ENCODE data around the gene GADL1. TPM values are rescaled to one million over a fixed set of nuclear protein-coding genes. Genes with fewer than 3 reads are reported as not detected.

The GADL1 gene
- total and polyA plus RNA-seq, 2 donors from 2014 or later: 0.22 to 0.54 TPM

DNA sequence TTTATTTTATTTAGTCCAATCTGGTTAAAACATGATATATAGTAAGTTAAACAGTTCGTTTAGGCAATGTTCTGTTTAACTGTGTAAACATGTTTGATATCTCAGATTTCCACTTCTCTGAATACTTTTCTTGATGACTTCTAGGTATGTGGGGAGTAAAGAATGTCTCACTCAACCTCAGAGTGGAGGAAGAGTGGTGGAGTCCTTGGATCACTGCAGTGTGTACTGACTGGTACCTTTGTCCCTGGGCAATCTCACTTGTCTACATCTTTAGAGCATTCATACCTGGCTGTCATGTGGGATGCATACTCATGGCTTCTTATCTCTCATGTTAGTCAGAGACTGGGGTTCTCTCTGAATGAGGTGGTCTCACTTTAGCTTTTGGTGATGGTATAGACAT is 15.6 kb downstream of the GADL1 start:
- Histone ChIP-seq H3K36me3 (ENCODE audit: control insufficient read depth in 2 of 3, insufficient read depth in 3 of 3, low read length in 3 of 3) (no peaks in the 10 kb centered on the region), H3K4me1 (ENCODE audit: control insufficient read depth in 2 of 3, insufficient read depth in 2 of 3, low read depth in 1 of 3, low read length in 3 of 3) (no peaks in the 10 kb centered on the region), H3K27me3 (ENCODE audit: control insufficient read depth, insufficient read depth, low read length) (no peaks in the 10 kb centered on the region), H3K4me3 (ENCODE audit: low read length in 3 of 3) (no peak overlapping the region), H3K9me3 (ENCODE audit: control insufficient read depth in 2 of 3, insufficient read depth in 1 of 3, low read length in 3 of 3) (no peaks in the 10 kb centered on the region), H3K27ac (ENCODE audit: low read depth in 2 of 2, low read length in 2 of 2) (no peak overlapping the region), H3K9ac (ENCODE audit: low read length in 3 of 3) (no peak overlapping the region)
- TF ChIP-seq, protein P1, sequence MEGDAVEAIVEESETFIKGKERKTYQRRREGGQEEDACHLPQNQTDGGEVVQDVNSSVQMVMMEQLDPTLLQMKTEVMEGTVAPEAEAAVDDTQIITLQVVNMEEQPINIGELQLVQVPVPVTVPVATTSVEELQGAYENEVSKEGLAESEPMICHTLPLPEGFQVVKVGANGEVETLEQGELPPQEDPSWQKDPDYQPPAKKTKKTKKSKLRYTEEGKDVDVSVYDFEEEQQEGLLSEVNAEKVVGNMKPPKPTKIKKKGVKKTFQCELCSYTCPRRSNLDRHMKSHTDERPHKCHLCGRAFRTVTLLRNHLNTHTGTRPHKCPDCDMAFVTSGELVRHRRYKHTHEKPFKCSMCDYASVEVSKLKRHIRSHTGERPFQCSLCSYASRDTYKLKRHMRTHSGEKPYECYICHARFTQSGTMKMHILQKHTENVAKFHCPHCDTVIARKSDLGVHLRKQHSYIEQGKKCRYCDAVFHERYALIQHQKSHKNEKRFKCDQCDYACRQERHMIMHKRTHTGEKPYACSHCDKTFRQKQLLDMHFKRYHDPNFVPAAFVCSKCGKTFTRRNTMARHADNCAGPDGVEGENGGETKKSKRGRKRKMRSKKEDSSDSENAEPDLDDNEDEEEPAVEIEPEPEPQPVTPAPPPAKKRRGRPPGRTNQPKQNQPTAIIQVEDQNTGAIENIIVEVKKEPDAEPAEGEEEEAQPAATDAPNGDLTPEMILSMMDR (IDR thresholded peaks at IDR 0.05; ENCODE audit: borderline replicate concordance, extremely low read depth, insufficient read depth): no peak
- intact Hi-C loops (cut with DNase I): no loop called here
- FAIRE-seq (no peak), DNase-seq (no peak)

DNA sequence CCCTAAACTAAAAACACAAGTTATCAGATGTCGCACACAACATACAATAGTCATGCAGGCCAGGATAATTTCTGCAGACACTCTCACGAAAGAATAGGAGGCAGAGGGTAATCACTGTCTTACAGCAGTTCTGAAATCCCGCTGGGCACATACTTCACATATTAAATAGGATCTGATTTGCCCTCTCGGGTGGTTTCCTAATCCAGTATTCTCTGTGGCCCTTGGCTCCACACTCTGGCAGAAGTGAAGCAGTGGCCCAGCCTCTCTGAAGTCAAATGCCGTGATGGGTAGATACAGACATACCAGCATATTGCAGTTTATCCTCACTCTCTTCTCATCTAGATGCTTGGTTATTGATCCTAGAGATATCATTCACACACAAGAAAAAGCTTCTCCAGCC is 19.0 kb downstream of the GADL1 start:
- FAIRE-seq: no peak
- H3K27me3 ChIP-seq (ENCODE audit: control insufficient read depth, insufficient read depth, low read length): no peaks in the 10 kb centered on the region

DNA sequence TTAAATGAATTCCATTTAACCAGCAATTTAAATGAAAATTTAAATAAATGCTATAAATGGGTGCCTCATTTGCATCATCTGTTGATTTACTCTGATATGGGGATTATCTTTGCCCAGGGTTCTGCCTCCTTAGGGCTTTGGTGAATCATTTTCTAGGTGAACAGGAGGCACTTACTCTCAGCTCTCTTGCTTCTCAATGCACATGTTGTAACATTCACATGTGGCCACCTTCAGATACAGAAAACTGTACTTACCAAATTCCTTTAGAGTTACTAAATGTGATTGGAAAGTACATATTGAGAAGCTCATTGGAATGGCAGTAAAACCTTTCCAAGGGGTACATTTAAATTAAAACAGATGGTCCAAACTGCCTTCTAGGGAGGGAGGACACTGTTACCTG is 20.8 kb downstream of the GADL1 start:
- H3K27me3 ChIP-seq (ENCODE audit: control insufficient read depth, insufficient read depth, low read length): no peaks in the 10 kb centered on the region
- H3K9me3 ChIP-seq (ENCODE audit: control insufficient read depth in 2 of 3, insufficient read depth in 1 of 3, low read length in 3 of 3): no peaks in the 10 kb centered on the region
- no peaks in the 10 kb centered on the region for H3K4me1 ChIP-seq (ENCODE audit: control insufficient read depth in 2 of 3, insufficient read depth in 2 of 3, low read depth in 1 of 3, low read length in 3 of 3)
- no peak overlapping the region for H3K9ac ChIP-seq (ENCODE audit: low read length in 3 of 3)
- TF ChIP-seq, protein P1 (IDR thresholded peaks at IDR 0.05; ENCODE audit: borderline replicate concordance, extremely low read depth, insufficient read depth): no peak
- no peak overlapping the region for H3K27ac ChIP-seq (ENCODE audit: low read depth in 2 of 2, low read length in 2 of 2)
- intact Hi-C loops (cut with DNase I): no loop called here
- no peaks in the 10 kb centered on the region for H3K36me3 ChIP-seq (ENCODE audit: control insufficient read depth in 2 of 3, insufficient read depth in 3 of 3, low read length in 3 of 3)
- FAIRE-seq (no peak), DNase-seq (no peak)
- H3K4me3 ChIP-seq (ENCODE audit: low read length in 3 of 3): no peak overlapping the region

More for the DNA sequence above, 19.0 kb downstream of the GADL1 start:
- Histone ChIP-seq H3K36me3 (ENCODE audit: control insufficient read depth in 2 of 3, insufficient read depth in 3 of 3, low read length in 3 of 3) (no peaks in the 10 kb centered on the region), H3K4me1 (ENCODE audit: control insufficient read depth in 2 of 3, insufficient read depth in 2 of 3, low read depth in 1 of 3, low read length in 3 of 3) (no peaks in the 10 kb centered on the region), H3K4me3 (ENCODE audit: low read length in 3 of 3) (no peak overlapping the region), H3K27ac (ENCODE audit: low read depth in 2 of 2, low read length in 2 of 2) (no peak overlapping the region), H3K9ac (ENCODE audit: low read length in 3 of 3) (no peak overlapping the region), H3K9me3 (ENCODE audit: control insufficient read depth in 2 of 3, insufficient read depth in 1 of 3, low read length in 3 of 3) (no peaks in the 10 kb centered on the region)
- DNase-seq: no peak
- intact Hi-C loops (cut with DNase I): no loop called here
- TF ChIP-seq, protein P1 (IDR thresholded peaks at IDR 0.05; ENCODE audit: borderline replicate concordance, extremely low read depth, insufficient read depth): no peak

DNA sequence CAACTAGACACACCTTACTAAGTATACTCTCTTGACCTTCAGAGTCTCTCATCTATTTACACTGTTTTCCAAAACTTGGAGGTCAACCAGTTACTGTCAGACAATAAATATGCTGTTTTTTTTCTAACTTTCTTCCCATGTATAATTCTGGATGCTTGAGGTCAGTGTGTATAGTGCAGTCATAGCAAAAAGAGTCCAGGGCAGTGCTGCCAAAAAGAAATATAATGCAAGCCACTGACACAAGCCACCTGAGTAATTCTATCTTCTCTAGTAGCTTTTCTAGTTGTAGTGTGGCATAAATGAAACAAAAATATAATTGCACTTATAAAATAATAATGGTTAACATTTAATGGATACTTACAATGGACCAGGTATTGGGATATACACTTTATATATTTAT is 21.6 kb downstream of the GADL1 start:
- Histone ChIP-seq H3K36me3 (ENCODE audit: control insufficient read depth in 2 of 3, insufficient read depth in 3 of 3, low read length in 3 of 3) (no peaks in the 10 kb centered on the region), H3K27me3 (ENCODE audit: control insufficient read depth, insufficient read depth, low read length) (no peaks in the 10 kb centered on the region), H3K4me1 (ENCODE audit: control insufficient read depth in 2 of 3, insufficient read depth in 2 of 3, low read depth in 1 of 3, low read length in 3 of 3) (no peaks in the 10 kb centered on the region), H3K4me3 (ENCODE audit: low read length in 3 of 3) (no peak overlapping the region), H3K9ac (ENCODE audit: low read length in 3 of 3) (no peak overlapping the region), H3K9me3 (ENCODE audit: control insufficient read depth in 2 of 3, insufficient read depth in 1 of 3, low read length in 3 of 3) (no peaks in the 10 kb centered on the region), H3K27ac (ENCODE audit: low read depth in 2 of 2, low read length in 2 of 2) (no peak overlapping the region)
- intact Hi-C loops (cut with DNase I): no loop called here
- DNase-seq (no peak), FAIRE-seq (no peak)
- TF ChIP-seq, protein P1 (IDR thresholded peaks at IDR 0.05; ENCODE audit: borderline replicate concordance, extremely low read depth, insufficient read depth): no peak

Data from kidney (tissue), 14 donors.